ENCODE measurements around the gene PLPPR1.

GRCh38 chr9:101093620-101094019 lies 65.1 kb downstream of the PLPPR1 start:
- TF ChIP-seq CTCF (IDR thresholded peaks at IDR 0.05; ENCODE audit: insufficient read depth, low read length, poor library complexity, severe bottlenecking) = no peak
- TF ChIP-seq EZH2phosphoT487 (conservative IDR thresholded peaks at IDR 0.05; ENCODE audit: low read length) = no peak

Measured in SU-DHL-6 (cell line).